ENCODE data around the gene RAB3GAP1.

GRCh38 chr2:135218426-135218825, 166.3 kb downstream of the RAB3GAP1 start:
- TF ChIP-seq CTCF (IDR thresholded peaks at IDR 0.05), result no peak
- TF ChIP-seq POLR2A (IDR thresholded peaks at IDR 0.05), result no peak
- no peak for TF ChIP-seq EP300 (IDR thresholded peaks at IDR 0.05)

Data from tibial nerve (tissue), 4 donors.